ENCODE results near the gene ARRDC1. TPM values are rescaled to one million over a fixed set of nuclear protein-coding genes. Genes with fewer than 3 reads are reported as not detected.
A peak's percentile ranks its signal among the peaks of the same experiment; 100 is the strongest.

ARRDC1 gene
- total and polyA plus RNA-seq, 9 of the 15 experiments (the other 6 are each of a cell fraction or from before 2014, with no cell fraction given) = 0.21 to 45.3 (median 18.6) TPM

DNA sequence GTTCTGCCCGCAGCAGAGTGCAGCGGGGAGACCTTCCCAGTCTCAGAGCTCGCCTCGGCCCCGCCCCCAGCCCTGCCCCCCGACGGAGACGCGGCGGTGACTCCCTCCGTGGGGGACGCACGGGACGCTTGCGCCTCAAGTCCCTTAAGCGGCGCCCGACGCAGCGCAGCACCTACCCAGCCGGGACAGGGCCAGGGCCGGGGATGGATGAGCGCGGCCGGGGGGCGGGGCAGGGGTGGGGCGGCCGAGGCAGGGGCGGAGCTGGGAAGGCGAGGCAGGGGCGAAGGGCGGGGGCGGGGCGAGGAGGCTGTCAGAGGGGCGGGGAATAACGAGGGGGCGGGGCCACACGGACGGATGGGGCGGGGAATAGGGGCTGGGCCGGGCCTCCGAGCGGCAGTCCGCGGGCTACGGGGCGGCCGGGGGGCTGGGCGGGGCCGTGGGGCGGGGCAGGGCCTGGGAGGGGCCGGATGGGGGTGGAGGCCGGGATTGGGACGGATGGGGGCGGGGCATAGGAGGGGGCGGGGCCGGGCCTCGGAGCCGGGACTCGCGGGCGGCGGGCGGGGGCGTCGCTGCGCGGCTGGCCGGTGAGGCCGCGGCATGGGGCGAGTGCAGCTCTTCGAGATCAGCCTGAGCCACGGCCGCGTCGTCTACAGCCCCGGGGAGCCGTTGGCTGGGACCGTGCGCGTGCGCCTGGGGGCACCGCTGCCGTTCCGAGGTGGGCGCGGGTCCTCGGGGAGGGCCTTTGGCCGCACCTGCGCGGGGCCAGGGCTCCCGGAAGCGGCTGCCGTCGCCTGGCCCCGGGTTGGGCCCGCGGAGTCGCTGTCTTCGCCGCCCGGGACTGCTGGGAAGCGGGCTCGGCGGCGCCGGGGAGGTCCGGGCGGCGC is at the start of gene ARRDC1 (continued):
- TF ChIP-seq CBFA2T3 (IDR thresholded peaks at IDR 0.05) (no peak), NFIC (IDR thresholded peaks at IDR 0.05) (peak; percentile 5; the same call in 1 of the 2 replicates), POLR2AphosphoS2 (IDR thresholded peaks at IDR 0.05; ENCODE audit: low read length) (no peak), SIN3B (IDR thresholded peaks at IDR 0.05; ENCODE audit: low read depth) (peak; percentile 53; the same call in 1 of the 2 replicates), SAP30 (IDR thresholded peaks at IDR 0.05; ENCODE audit: borderline replicate concordance, insufficient read depth, low read depth, low read length, poor library complexity, severe bottlenecking) (no peak), BRD9 (IDR thresholded peaks at IDR 0.05; ENCODE audit: low read depth, partially characterized antibody) (no peak), FOXP1 (CRISPR knock-in tag; IDR thresholded peaks at IDR 0.05) (no peak), CREM (IDR thresholded peaks at IDR 0.05; ENCODE audit: low read depth) (peak; percentile 53), RB1 (IDR thresholded peaks at IDR 0.05; ENCODE audit: low read depth) (peak; percentile 73), NR2F6 (CRISPR knock-in tag; IDR thresholded peaks at IDR 0.05) (no peak), CBX1 (IDR thresholded peaks at IDR 0.05; ENCODE audit: low read depth) (peak; percentile 9; the same call in 1 of the 2 replicates), ZBTB8A (IDR thresholded peaks at IDR 0.05; ENCODE audit: partially characterized antibody) (no peak), CBFA2T2 (conservative IDR thresholded peaks at IDR 0.05) (no peak), ZNF347 (CRISPR knock-in tag; IDR thresholded peaks at IDR 0.05; ENCODE audit: low read depth) (no peak), RFX7 (CRISPR knock-in tag; IDR thresholded peaks at IDR 0.05) (no peak)
- TF ChIP-seq, protein P1, sequence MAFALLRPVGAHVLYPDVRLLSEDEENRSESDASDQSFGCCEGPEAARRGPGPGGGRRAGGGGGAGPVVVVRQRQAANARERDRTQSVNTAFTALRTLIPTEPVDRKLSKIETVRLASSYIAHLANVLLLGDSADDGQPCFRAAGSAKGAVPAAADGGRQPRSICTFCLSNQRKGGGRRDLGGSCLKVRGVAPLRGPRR (CRISPR knock-in tag; IDR thresholded peaks at IDR 0.05) = no peak
- TF ChIP-seq, protein P2, sequence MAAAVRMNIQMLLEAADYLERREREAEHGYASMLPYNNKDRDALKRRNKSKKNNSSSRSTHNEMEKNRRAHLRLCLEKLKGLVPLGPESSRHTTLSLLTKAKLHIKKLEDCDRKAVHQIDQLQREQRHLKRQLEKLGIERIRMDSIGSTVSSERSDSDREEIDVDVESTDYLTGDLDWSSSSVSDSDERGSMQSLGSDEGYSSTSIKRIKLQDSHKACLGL (CRISPR knock-in tag; IDR thresholded peaks at IDR 0.05; ENCODE audit: borderline replicate concordance, poor library complexity, severe bottlenecking) = no peak
- TF ChIP-seq, protein P3, sequence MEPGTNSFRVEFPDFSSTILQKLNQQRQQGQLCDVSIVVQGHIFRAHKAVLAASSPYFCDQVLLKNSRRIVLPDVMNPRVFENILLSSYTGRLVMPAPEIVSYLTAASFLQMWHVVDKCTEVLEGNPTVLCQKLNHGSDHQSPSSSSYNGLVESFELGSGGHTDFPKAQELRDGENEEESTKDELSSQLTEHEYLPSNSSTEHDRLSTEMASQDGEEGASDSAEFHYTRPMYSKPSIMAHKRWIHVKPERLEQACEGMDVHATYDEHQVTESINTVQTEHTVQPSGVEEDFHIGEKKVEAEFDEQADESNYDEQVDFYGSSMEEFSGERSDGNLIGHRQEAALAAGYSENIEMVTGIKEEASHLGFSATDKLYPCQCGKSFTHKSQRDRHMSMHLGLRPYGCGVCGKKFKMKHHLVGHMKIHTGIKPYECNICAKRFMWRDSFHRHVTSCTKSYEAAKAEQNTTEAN (CRISPR knock-in tag; IDR thresholded peaks at IDR 0.05) = no peak
- TF ChIP-seq, protein P4, sequence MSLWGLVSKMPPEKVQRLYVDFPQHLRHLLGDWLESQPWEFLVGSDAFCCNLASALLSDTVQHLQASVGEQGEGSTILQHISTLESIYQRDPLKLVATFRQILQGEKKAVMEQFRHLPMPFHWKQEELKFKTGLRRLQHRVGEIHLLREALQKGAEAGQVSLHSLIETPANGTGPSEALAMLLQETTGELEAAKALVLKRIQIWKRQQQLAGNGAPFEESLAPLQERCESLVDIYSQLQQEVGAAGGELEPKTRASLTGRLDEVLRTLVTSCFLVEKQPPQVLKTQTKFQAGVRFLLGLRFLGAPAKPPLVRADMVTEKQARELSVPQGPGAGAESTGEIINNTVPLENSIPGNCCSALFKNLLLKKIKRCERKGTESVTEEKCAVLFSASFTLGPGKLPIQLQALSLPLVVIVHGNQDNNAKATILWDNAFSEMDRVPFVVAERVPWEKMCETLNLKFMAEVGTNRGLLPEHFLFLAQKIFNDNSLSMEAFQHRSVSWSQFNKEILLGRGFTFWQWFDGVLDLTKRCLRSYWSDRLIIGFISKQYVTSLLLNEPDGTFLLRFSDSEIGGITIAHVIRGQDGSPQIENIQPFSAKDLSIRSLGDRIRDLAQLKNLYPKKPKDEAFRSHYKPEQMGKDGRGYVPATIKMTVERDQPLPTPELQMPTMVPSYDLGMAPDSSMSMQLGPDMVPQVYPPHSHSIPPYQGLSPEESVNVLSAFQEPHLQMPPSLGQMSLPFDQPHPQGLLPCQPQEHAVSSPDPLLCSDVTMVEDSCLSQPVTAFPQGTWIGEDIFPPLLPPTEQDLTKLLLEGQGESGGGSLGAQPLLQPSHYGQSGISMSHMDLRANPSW (CRISPR knock-in tag; IDR thresholded peaks at IDR 0.05) = no peak
- TF ChIP-seq, protein P5, sequence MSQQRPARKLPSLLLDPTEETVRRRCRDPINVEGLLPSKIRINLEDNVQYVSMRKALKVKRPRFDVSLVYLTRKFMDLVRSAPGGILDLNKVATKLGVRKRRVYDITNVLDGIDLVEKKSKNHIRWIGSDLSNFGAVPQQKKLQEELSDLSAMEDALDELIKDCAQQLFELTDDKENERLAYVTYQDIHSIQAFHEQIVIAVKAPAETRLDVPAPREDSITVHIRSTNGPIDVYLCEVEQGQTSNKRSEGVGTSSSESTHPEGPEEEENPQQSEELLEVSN (IDR thresholded peaks at IDR 0.05; ENCODE audit: borderline replicate concordance in 1 of 2, extremely low read depth in 1 of 2, insufficient read depth in 1 of 2, insufficient read length in 1 of 2, low read depth in 1 of 2, low read length in 1 of 2, poor library complexity in 1 of 2, severe bottlenecking in 1 of 2) = peak; percentile 48 to 81

All from K562 (cell line).